SK-N-SH (cell line): ENCODE measurements around the gene CDH4. TPM values are rescaled to one million over a fixed set of nuclear protein-coding genes. Genes with fewer than 3 reads are reported as not detected.

Experiments used
- CTCF ChIA-PET: fragments of 300-600, 350-600 bp; formaldehyde crosslinking; extraction: SDS; loops from one replicate; lab custom pipeline; 2021; lab: Yijun Ruan, JAX
- POLR2A ChIA-PET: fragments of 350-600 bp; sonication (Branson Sonifier 250); formaldehyde crosslinking; extraction: SDS; loops from one replicate; lab custom pipeline; 2020; ENCODE audit warnings: antibody characterized with exemption, inconsistent platforms; lab: Yijun Ruan, JAX
- DNase-seq: peaks from one replicate; pipeline ENCODE4 v3.0.0; 2012
- H2AFZ ChIP-seq: fragments of 200-600 bp; sonication (generic); 2 replicates; pipeline ENCODE4 v1.8.1; 2016; ENCODE audit warnings: antibody characterized with exemption, mild to moderate bottlenecking, low read depth
- H3F3A ChIP-seq: fragments of 200-600 bp; sonication (generic); replicated peaks from 2 replicates; pipeline ENCODE3; 2016; ENCODE audit warnings: antibody characterized with exemption, mild to moderate bottlenecking; ENCODE audit not compliant: insufficient read depth
- H3K27ac ChIP-seq, 2 experiments: fragments of 200-500 bp in 1 of 2; fragments of 200-600 bp in 1 of 2; sonication (Bioruptor generic) in 1 of 2; sonication (generic), shearing (Covaris generic) in 1 of 2; 2 replicates each; pipeline versions ENCODE4 v1.5.1 to v1.6.1; 2014 to 2016; ENCODE audit warnings: low read depth in 2 of 2, inconsistent platforms in 1 of 2, low read length in 1 of 2, mild to moderate bottlenecking in 1 of 2, mixed read lengths in 1 of 2
- H3K27me3 ChIP-seq: fragments of 200-600 bp; sonication (generic), shearing (Covaris generic); 2 replicates; pipeline ENCODE4 v1.6.1; 2016; ENCODE audit warnings: mixed run types; ENCODE audit not compliant: insufficient read depth
- H3K36me3 ChIP-seq, 2 experiments: fragments of 200-500 bp in 1 of 2; fragments of 200-600 bp in 1 of 2; sonication (Bioruptor generic) in 1 of 2; sonication (generic) in 1 of 2; replicated peaks in 1 of 2; 2 replicates each; pipeline versions ENCODE3 to v1.5.1; 2014 to 2016; ENCODE audit warnings: low read length in 1 of 2, mild to moderate bottlenecking in 1 of 2; ENCODE audit not compliant: insufficient read depth in 2 of 2, control insufficient read depth in 1 of 2
- H3K4me1 ChIP-seq, 2 experiments: fragments of 200-500 bp in 1 of 2; fragments of 200-600 bp in 1 of 2; sonication (Bioruptor generic) in 1 of 2; sonication (generic), shearing (Covaris generic) in 1 of 2; 2 replicates each; pipeline versions ENCODE4 v1.5.1 to v1.6.1; 2014 to 2016; ENCODE audit warnings: low read depth in 1 of 2, low read length in 1 of 2, mixed run types in 1 of 2; ENCODE audit not compliant: insufficient read depth in 2 of 2, control insufficient read depth in 1 of 2
- H3K4me2 ChIP-seq: fragments of 200-600 bp; sonication (generic), shearing (Covaris generic); 2 replicates; pipeline ENCODE4 v1.6.1; 2017; ENCODE audit warnings: mixed run types
- H3K4me3 ChIP-seq, 2 experiments: fragments of 200-500 bp in 1 of 2; fragments of 200-600 bp in 1 of 2; sonication (Bioruptor generic) in 1 of 2; sonication (generic), shearing (Covaris generic) in 1 of 2; 2 replicates each; pipeline versions ENCODE4 v1.5.1 to v1.8.1; 2014 to 2016; ENCODE audit warnings: low read depth in 2 of 2, inconsistent platforms in 1 of 2, low read length in 1 of 2, mild to moderate bottlenecking in 1 of 2, mixed read lengths in 1 of 2, moderate library complexity in 1 of 2
- H3K79me2 ChIP-seq: fragments of 200-600 bp; sonication (generic); 2 replicates; pipeline ENCODE4 v1.8.1; 2017; ENCODE audit warnings: mild to moderate bottlenecking; ENCODE audit not compliant: insufficient read depth
- H3K9ac ChIP-seq: fragments of 200-600 bp; sonication (generic); 2 replicates; pipeline ENCODE4 v1.6.1; 2017; ENCODE audit warnings: mixed run types
- H3K9me2 ChIP-seq: fragments of 200-600 bp; sonication (generic); 2 replicates; pipeline ENCODE4 v1.6.1; 2017; ENCODE audit warnings: mixed run types
- H3K9me3 ChIP-seq: fragments of 200-600 bp; sonication (generic); 2 replicates; pipeline ENCODE4 v1.6.1; 2017; ENCODE audit warnings: mixed run types, mild to moderate bottlenecking, moderate library complexity
- H4K20me1 ChIP-seq: fragments of 200-600 bp; sonication (generic); 2 replicates; pipeline ENCODE4 v1.6.1; 2017; ENCODE audit warnings: mild to moderate bottlenecking, mixed run types; ENCODE audit not compliant: insufficient read depth
- EP300 ChIP-seq, 2 experiments: IDR thresholded peaks; 2 replicates each; pipeline versions ENCODE4 v1.4.0 to v1.6.1; 2012; ENCODE audit warnings: borderline replicate concordance in 1 of 2, low read depth in 1 of 2, low read length in 1 of 2
- FOSL2 ChIP-seq: IDR thresholded peaks from 2 replicates; pipeline ENCODE4 v1.4.0; 2012; ENCODE audit warnings: low read depth, mild to moderate bottlenecking, moderate library complexity, borderline replicate concordance
- FOXM1 ChIP-seq: IDR thresholded peaks from 2 replicates; pipeline ENCODE4 v1.4.0; 2012; ENCODE audit warnings: low read depth, mild to moderate bottlenecking
- GATA2 ChIP-seq: sonication (generic); formaldehyde crosslinking; IDR thresholded peaks from 2 replicates; pipeline ENCODE4 v1.5.0; 2020; ENCODE audit warnings: mild to moderate bottlenecking, missing genetic modification reagents
- MEF2A ChIP-seq: IDR thresholded peaks from 2 replicates; pipeline ENCODE4 v1.4.0; 2012; ENCODE audit warnings: low read depth, borderline replicate concordance
- NFIC ChIP-seq: IDR thresholded peaks from 2 replicates; pipeline ENCODE4 v1.4.0; 2012; ENCODE audit warnings: borderline replicate concordance
- RAD21 ChIP-seq: IDR thresholded peaks from 2 replicates; pipeline ENCODE4 v1.6.1; 2012; ENCODE audit warnings: mild to moderate bottlenecking, low read length
- RCOR1 ChIP-seq: fragments of 150-350 bp; IDR thresholded peaks from 2 replicates; pipeline ENCODE4 v1.6.1; 2017; ENCODE audit warnings: antibody characterized with exemption, low read length
- TAF1 ChIP-seq: IDR thresholded peaks from 2 replicates; pipeline ENCODE4 v1.6.1; 2012; ENCODE audit warnings: low read depth, mild to moderate bottlenecking, low read length, moderate library complexity, borderline replicate concordance
- TCF12 ChIP-seq: IDR thresholded peaks from 2 replicates; pipeline ENCODE4 v1.4.0; 2012
- YY1 ChIP-seq: IDR thresholded peaks from 2 replicates; pipeline ENCODE4 v1.4.0; 2012; ENCODE audit warnings: low read depth, mild to moderate bottlenecking
- WGBS: methylation state at CpG from one replicate; pipeline ENCODE4 v1.1.6; 2017; ENCODE audit warnings: low lambda C conversion rate; 5-methylcytosine and 5-hydroxymethylcytosine counted together
- polyA plus RNA-seq, 3 experiments: library from polyadenylated mRNA; depleted of rRNA; stranded (reverse); fragments of >200 nt; gene quantifications; 2 replicates each; pipeline ENCODE4 v1.2.3, GENCODE V29; 2012
- TF ChIP-seq, protein P1 (sequence below): IDR thresholded peaks from 2 replicates; pipeline ENCODE4 v1.4.0; 2012; ENCODE audit warnings: low read depth, borderline replicate concordance
- TF ChIP-seq, protein P2 (sequence below): fragments of 200-600 bp; sonication (generic); IDR thresholded peaks from 2 replicates; pipeline ENCODE4 v1.6.1; 2017; ENCODE audit warnings: antibody characterized with exemption, mild to moderate bottlenecking, moderate library complexity
- TF ChIP-seq, protein P3 (sequence below): IDR thresholded peaks from 2 replicates; pipeline ENCODE4 v1.6.1; 2012; ENCODE audit warnings: mild to moderate bottlenecking, low read depth, low read length, moderate library complexity
- TF ChIP-seq, protein P4 (sequence below): IDR thresholded peaks from 2 replicates; pipeline ENCODE4 v1.4.0; 2012; ENCODE audit warnings: low read depth

The CDH4 gene
- polyA plus RNA-seq, 1 of the 3 experiments (the other 2 are of a cell fraction) = not detected

DNA sequence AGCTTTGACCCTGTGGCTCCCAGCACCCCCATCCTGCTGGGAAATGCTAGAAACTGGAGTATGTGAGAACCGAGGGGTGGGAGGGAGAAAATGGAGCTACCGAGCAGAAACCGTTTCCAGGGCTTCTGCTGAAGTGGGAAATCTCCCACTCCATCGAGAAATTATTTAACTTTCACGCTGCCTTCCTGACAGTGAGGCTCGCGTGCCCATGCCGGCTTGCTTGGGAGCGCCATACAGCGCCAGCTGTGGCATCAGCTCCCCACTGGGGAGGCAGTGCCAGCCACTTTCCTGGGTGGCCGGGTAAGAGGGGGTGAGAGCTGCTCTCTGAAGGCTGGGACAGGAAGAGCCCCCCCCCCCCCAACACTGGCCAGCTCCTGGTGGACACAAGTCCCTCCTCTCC is 544.7 kb downstream of the CDH4 start:
- POLR2A ChIA-PET = no interaction called here

More for the DNA sequence above, 544.7 kb downstream of the CDH4 start:
- no peaks in the 10 kb centered on the region for H3K4me1 ChIP-seq
- no peaks in the 10 kb centered on the region for H3K36me3 ChIP-seq
- H3K4me2 ChIP-seq = no peak overlapping the region
- no peak overlapping the region for H3K4me3 ChIP-seq
- CTCF ChIA-PET = interaction anchor here (0.6 kb wide), 1 partner anchor 45 kb away, joined by 3 read pairs; no protein-coding TSS in a partner anchor
- no peak overlapping the region for H3K27ac ChIP-seq
- 52% methylated on average over 10 of the region's 11 CpGs for WGBS
- H3K27me3 ChIP-seq = no peaks in the 10 kb centered on the region
- H3K9me2 ChIP-seq = no peaks in the 10 kb centered on the region
- no peak overlapping the region for H2AFZ ChIP-seq
- H3F3A ChIP-seq = no peaks in the 10 kb centered on the region
- H4K20me1 ChIP-seq = no peaks in the 10 kb centered on the region
- DNase-seq = no peak
- no peak for TF ChIP-seq TAF1
- TF ChIP-seq FOSL2 = no peak
- TF ChIP-seq YY1 = no peak
- TF ChIP-seq RCOR1 = no peak
- no peak for TF ChIP-seq TCF12
- TF ChIP-seq, protein P1, sequence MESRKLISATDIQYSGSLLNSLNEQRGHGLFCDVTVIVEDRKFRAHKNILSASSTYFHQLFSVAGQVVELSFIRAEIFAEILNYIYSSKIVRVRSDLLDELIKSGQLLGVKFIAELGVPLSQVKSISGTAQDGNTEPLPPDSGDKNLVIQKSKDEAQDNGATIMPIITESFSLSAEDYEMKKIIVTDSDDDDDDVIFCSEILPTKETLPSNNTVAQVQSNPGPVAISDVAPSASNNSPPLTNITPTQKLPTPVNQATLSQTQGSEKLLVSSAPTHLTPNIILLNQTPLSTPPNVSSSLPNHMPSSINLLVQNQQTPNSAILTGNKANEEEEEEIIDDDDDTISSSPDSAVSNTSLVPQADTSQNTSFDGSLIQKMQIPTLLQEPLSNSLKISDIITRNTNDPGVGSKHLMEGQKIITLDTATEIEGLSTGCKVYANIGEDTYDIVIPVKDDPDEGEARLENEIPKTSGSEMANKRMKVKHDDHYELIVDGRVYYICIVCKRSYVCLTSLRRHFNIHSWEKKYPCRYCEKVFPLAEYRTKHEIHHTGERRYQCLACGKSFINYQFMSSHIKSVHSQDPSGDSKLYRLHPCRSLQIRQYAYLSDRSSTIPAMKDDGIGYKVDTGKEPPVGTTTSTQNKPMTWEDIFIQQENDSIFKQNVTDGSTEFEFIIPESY = no peak
- TF ChIP-seq, protein P2, sequence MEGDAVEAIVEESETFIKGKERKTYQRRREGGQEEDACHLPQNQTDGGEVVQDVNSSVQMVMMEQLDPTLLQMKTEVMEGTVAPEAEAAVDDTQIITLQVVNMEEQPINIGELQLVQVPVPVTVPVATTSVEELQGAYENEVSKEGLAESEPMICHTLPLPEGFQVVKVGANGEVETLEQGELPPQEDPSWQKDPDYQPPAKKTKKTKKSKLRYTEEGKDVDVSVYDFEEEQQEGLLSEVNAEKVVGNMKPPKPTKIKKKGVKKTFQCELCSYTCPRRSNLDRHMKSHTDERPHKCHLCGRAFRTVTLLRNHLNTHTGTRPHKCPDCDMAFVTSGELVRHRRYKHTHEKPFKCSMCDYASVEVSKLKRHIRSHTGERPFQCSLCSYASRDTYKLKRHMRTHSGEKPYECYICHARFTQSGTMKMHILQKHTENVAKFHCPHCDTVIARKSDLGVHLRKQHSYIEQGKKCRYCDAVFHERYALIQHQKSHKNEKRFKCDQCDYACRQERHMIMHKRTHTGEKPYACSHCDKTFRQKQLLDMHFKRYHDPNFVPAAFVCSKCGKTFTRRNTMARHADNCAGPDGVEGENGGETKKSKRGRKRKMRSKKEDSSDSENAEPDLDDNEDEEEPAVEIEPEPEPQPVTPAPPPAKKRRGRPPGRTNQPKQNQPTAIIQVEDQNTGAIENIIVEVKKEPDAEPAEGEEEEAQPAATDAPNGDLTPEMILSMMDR = no peak
- no peak for TF ChIP-seq NFIC
- TF ChIP-seq MEF2A = no peak
- no peak for TF ChIP-seq FOXM1
- TF ChIP-seq EP300 (IDR thresholded peaks at IDR 0.05; ENCODE audit: borderline replicate concordance in 1 of 2, low read depth in 1 of 2, low read length in 1 of 2) = no peak
- TF ChIP-seq GATA2 (CRISPR knock-in tag) = no peak
- TF ChIP-seq, protein P3, sequence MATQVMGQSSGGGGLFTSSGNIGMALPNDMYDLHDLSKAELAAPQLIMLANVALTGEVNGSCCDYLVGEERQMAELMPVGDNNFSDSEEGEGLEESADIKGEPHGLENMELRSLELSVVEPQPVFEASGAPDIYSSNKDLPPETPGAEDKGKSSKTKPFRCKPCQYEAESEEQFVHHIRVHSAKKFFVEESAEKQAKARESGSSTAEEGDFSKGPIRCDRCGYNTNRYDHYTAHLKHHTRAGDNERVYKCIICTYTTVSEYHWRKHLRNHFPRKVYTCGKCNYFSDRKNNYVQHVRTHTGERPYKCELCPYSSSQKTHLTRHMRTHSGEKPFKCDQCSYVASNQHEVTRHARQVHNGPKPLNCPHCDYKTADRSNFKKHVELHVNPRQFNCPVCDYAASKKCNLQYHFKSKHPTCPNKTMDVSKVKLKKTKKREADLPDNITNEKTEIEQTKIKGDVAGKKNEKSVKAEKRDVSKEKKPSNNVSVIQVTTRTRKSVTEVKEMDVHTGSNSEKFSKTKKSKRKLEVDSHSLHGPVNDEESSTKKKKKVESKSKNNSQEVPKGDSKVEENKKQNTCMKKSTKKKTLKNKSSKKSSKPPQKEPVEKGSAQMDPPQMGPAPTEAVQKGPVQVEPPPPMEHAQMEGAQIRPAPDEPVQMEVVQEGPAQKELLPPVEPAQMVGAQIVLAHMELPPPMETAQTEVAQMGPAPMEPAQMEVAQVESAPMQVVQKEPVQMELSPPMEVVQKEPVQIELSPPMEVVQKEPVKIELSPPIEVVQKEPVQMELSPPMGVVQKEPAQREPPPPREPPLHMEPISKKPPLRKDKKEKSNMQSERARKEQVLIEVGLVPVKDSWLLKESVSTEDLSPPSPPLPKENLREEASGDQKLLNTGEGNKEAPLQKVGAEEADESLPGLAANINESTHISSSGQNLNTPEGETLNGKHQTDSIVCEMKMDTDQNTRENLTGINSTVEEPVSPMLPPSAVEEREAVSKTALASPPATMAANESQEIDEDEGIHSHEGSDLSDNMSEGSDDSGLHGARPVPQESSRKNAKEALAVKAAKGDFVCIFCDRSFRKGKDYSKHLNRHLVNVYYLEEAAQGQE = no peak
- TF ChIP-seq, protein P4, sequence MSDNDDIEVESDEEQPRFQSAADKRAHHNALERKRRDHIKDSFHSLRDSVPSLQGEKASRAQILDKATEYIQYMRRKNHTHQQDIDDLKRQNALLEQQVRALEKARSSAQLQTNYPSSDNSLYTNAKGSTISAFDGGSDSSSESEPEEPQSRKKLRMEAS = no peak
- TF ChIP-seq RAD21 = no peak
- TF ChIP-seq, all 33 proteins: peak for 0
- Histone ChIP-seq H3K9ac (no peak overlapping the region), H3K79me2 (no peaks in the 10 kb centered on the region), H3K9me3 (no peaks in the 10 kb centered on the region)
